ENCODE results near the gene CDKAL1. TPM values are rescaled to one million over a fixed set of nuclear protein-coding genes. Genes with fewer than 3 reads are reported as not detected.

The CDKAL1 gene
- polyA plus RNA-seq, 1 donor, result 25.5 TPM

DNA sequence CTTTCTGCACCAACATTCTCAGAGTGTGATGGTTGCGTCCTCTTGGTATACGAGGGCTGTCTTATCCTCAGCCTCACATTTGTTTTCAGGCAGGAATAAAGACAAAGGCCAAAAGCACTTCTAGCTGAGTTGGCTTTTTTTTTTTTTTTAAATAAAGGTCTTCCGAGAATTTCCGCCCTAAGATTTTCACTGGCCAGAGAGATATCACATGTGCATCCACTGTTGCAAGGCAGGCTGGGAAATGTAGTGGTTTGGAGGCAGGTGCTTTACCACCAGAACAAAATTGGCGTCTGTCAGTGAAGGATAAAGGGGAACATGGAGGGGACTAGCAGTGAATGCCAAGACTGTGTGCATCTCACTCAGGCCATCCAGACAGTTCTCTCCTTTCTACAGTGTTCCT lies 724.4 kb downstream of the CDKAL1 start:
- DNase-seq, result no peak

DNA sequence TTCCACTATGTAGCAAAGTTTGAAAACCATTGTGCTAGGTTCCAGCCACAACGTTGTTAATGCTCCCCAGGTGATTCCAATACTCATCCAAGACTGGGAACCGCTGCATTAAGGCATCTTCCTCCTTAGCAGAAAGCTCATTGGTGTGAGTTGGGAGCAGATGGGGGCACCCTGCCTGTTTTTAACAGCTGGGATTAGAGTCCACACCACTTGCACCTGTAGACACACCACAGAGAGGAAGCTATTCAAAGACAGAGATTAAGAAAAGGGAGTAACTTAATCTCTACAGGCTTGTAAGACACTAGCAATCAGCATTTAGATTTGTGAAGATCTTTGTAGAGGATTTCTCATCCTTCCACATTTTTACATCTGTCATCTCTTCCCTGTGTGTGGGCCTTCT lies 725.4 kb downstream of the CDKAL1 start:
- DNase-seq, result no peak

- DNase-seq, result no peak
Measured at GRCh38 chr6:21262504-21262903, 728.2 kb downstream of the CDKAL1 start.

DNA sequence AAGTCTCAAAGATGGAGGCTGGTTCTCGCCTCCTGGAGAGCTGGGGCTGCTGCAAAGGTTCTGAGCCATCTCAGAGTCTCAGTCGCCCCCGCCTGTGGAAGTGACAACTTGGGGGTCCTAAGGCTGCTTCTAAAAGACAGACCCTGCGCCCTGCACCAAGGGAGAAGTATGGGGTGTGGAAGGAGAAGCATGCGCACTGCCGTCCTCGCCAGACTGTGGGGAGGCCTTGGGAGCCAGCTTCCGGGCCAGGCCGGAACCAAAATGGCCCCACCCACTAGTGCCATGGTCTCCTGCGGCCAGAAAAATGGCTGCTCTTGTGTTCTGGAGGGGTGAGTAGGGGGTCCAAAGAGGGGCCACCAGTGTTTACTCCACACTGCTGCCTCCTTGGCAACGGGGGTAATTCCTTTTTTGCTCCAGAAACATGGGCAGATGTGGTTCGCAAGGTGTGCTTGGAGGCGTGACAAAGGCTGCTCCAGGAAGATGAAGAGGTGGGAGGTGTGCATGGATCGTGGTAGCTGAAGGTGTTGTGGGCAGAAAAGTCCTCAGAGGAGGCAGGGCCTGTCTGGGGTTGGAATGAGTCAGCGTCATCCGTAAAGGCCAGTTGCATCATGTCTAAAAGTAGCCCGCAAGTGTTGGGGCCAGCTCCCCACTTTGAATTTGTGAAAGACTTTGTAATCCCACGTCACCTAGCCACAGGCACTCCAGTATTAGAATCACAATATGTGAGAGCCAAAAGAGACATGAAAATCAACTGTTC lies 729.5 kb downstream of the CDKAL1 start:
- DNase-seq, result no peak

- DNase-seq, result peak; percentile 64
Measured at GRCh38 chr6:21264288-21265033, 730.2 kb downstream of the CDKAL1 start.

DNA sequence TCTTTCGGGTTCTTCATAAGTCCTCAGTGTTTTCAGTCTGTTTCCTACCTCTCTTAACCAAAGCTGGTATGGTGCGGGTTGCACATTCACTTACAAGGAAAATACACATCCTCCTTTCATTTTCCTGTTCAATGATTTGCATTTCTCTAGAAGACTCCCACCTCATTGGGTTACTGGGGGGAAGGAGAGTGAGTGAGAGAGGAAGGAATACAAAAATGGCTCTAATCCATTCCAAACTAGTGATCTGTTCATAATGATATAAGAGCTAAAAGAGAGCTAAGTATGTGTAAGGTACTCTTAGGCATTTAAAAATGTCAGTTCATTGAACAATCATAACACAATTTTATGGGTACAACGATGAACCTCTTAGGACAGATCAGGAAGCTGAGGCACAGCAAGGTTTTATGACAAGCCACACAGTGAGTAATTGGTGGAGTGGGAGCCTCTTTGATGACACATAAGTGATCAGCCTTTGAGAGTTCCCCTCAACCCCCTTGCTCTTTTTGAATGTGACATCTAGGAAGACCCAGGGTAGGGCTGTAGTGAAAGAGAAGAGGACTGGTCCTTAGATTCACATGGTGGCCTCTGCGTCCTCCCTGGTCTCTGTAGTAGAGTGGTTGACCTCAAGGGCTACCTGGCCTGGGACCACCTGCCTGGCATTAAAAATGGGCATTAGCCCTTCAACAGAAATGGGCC lies 730.9 kb downstream of the CDKAL1 start:
- peak; percentile 25 for DNase-seq

DNA sequence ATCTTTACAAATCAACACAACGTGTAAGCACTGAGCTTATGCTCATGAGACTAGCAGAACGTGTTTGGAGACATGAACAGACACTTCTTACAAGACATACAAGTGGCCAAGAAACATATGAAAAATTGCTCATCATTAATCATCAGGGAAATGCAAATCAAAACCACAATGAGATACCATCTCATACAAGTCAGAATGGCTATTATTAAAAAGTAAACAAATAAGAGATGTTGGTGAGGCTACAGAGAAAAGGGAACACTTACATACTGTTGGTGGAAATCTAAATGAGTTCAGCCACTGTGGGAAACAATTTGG lies 731.4 kb downstream of the CDKAL1 start:
- no peak for DNase-seq

- DNase-seq, result no peak
Measured at GRCh38 chr6:21270636-21271201, 736.5 kb downstream of the CDKAL1 start.

- no peak for DNase-seq
Measured at GRCh38 chr6:21271428-21272155, 737.3 kb downstream of the CDKAL1 start.

GRCh38 chr6:21273451-21273850 lies 739.2 kb downstream of the CDKAL1 start:
- DNase-seq, result no peak

GRCh38 chr6:21274851-21275250 lies 740.6 kb downstream of the CDKAL1 start:
- DNase-seq, result no peak

- no peak for DNase-seq
Measured at GRCh38 chr6:21277601-21278374, 743.5 kb downstream of the CDKAL1 start.

DNA sequence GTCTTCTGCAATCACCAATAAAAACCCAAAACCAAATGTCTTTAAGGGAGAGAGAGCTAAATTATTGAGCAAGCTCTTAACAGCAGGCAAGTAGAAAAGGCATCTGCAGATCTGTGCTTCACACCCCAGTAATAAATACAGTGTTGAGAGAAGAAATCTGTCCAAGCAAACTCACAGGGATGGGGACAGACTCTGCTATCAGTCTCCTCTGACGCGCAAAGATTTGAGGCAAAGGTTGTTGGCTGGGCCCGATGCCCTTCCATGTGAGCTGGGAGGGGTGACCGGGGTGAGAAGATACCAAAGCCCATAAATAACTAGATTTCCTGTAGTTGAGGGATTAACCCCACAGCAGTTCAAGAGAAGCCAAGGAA lies 744.1 kb downstream of the CDKAL1 start:
- no peak for DNase-seq

GRCh38 chr6:21279619-21280018 lies 745.4 kb downstream of the CDKAL1 start:
- no peak for DNase-seq

DNA sequence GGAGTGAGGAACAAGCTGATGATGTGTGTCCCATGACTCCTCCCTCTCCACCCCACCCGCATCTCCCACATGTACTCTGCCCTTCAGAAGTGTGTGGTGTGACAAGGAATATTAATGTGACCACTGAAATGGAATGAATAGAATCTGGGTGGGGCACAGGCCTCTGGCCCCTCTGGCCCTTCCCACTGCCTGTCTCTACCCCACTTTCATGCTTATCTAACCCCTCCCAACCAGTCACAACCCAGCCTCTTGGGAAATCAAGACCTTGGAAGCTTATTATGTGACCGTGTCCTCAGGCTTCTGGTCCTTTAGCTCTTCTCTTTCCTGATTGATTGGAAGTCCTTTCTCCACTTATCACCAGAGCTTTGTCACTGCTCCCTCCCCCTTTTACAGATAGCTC lies 747.1 kb downstream of the CDKAL1 start:
- no peak for DNase-seq

Other genes starting within 250 kb of the CDKAL1 start
- gene E2F3, start 132.6 kb upstream of the CDKAL1 start, polyA plus RNA-seq (ENCODE audit: insufficient read length), result 25.2 TPM

Data from left kidney (tissue), 2 donors.